K562 (cell line): ENCODE results near the gene CNNM2. TPM values are rescaled to one million over a fixed set of nuclear protein-coding genes. Genes with fewer than 3 reads are reported as not detected.

ENCODE experiments used
- ATAC-seq: fragments of 200-7000 bp; cut with Tn5 transposase; 3 replicates; pipeline ENCODE4 v1.9.1; 2020; ENCODE audit warnings: moderate library complexity
- BruUV-seq: library from RNA; stranded (reverse); fragments of 400-500 nt; replicated peaks from 2 replicates; lab custom pipeline; 2021; lab: Mats Ljungman, UMichigan
- CTCF ChIA-PET: fragments of 300-600 bp; formaldehyde crosslinking; extraction: SDS; loops from one replicate; lab custom pipeline; 2021; ENCODE audit warnings: low intra/inter-chr PET ratio; lab: Yijun Ruan, JAX
- POLR2A ChIA-PET: fragments of 300-600, 350-650 bp; sonication (Branson Sonifier 250); formaldehyde crosslinking; extraction: SDS; loops from one replicate; lab custom pipeline; 2021; ENCODE audit warnings: antibody characterized with exemption, inconsistent platforms; lab: Yijun Ruan, JAX
- DNase-seq, 4 experiments: peaks; one replicate each; pipeline versions ENCODE4 v3.0.0 to v3.0.0-alpha.2; 2011 to 2018; ENCODE audit warnings: low spot score in 3 of 4, mixed read lengths in 3 of 4; ENCODE audit errors: extremely low read depth in 1 of 4
- FAIRE-seq: peaks from 2 replicates; lab custom pipeline; 2011; peaks lifted over from hg19 to GRCh38; lab: Jason Lieb, UNC
- H2AFZ ChIP-seq: 2 replicates; pipeline ENCODE4 v1.6.0; 2011; ENCODE audit warnings: low read depth, low read length, control low read depth, inconsistent platforms
- H3K27ac ChIP-seq: fragments of 200-600 bp; 3 replicates; pipeline ENCODE4 v1.8.0; 2011; ENCODE audit warnings: low read depth, mild to moderate bottlenecking, control low read depth, inconsistent platforms, low read length, moderate library complexity, mixed read lengths; ENCODE audit errors: extremely low read depth
- H3K27me3 ChIP-seq, 2 experiments: fragments of 300-600 bp in 1 of 2; 2 replicates in 1 of 2; 3 replicates in 1 of 2; pipeline versions ENCODE4 v1.6.0 to v1.8.0; 2011; ENCODE audit warnings: inconsistent platforms in 2 of 2, low read length in 2 of 2, mild to moderate bottlenecking in 1 of 2, mixed read lengths in 1 of 2, moderate library complexity in 1 of 2; ENCODE audit not compliant: control insufficient read depth in 2 of 2, insufficient read depth in 2 of 2
- H3K36me3 ChIP-seq: fragments of 300-600 bp; 3 replicates; pipeline ENCODE4 v1.8.0; 2011; ENCODE audit warnings: mild to moderate bottlenecking, low read length, inconsistent platforms; ENCODE audit not compliant: control insufficient read depth, insufficient read depth
- H3K4me1 ChIP-seq, 2 experiments: fragments of 200-600 bp in 1 of 2; replicated peaks in 1 of 2; 2 replicates in 1 of 2; 3 replicates in 1 of 2; pipeline versions ENCODE4 v1.5.1 to v1.8.0; 2011; ENCODE audit warnings: inconsistent platforms in 2 of 2, low read length in 2 of 2, mild to moderate bottlenecking in 1 of 2, mixed read lengths in 1 of 2, moderate library complexity in 1 of 2; ENCODE audit not compliant: control insufficient read depth in 2 of 2, insufficient read depth in 2 of 2
- H3K4me2 ChIP-seq: 2 replicates; pipeline ENCODE4 v1.6.1; 2011; ENCODE audit warnings: low read length, control low read depth, inconsistent platforms, mixed read lengths; ENCODE audit not compliant: insufficient read depth
- H3K4me3 ChIP-seq: fragments of 200-600 bp; sonication (generic), shearing (Covaris generic); 2 replicates; pipeline ENCODE4 v1.5.1; 2016; ENCODE audit warnings: control low read depth, inconsistent platforms
- H3K79me2 ChIP-seq: fragments of 200-600 bp; 3 replicates; pipeline ENCODE4 v1.8.0; 2011; ENCODE audit warnings: low read length, inconsistent platforms; ENCODE audit not compliant: control insufficient read depth, insufficient read depth
- H3K9ac ChIP-seq, 2 experiments: 2 replicates each; pipeline versions ENCODE4 v1.6.0 to v1.6.1; 2011; ENCODE audit warnings: low read depth in 2 of 2, low read length in 2 of 2, control low read depth in 1 of 2, inconsistent platforms in 1 of 2, mild to moderate bottlenecking in 1 of 2, mixed read lengths in 1 of 2; ENCODE audit not compliant: insufficient read depth in 1 of 2
- H3K9me1 ChIP-seq: one replicate; pipeline ENCODE4 v1.6.0; 2011; ENCODE audit warnings: inconsistent platforms, mild to moderate bottlenecking, low read length, moderate library complexity; ENCODE audit not compliant: control insufficient read depth, insufficient read depth
- H3K9me3 ChIP-seq: replicated peaks from 2 replicates; pipeline ENCODE4 v1.5.1; 2011; ENCODE audit warnings: low read depth, low read length, inconsistent platforms; ENCODE audit not compliant: control insufficient read depth, insufficient read depth
- H4K20me1 ChIP-seq: replicated peaks from 2 replicates; pipeline ENCODE4 v1.6.1; 2011; ENCODE audit warnings: low read length, inconsistent platforms, mixed read lengths; ENCODE audit not compliant: control insufficient read depth, insufficient read depth
- BRF2 ChIP-seq: IDR thresholded peaks from 3 replicates; pipeline ENCODE4 v1.6.1; 2011; ENCODE audit warnings: borderline replicate concordance, mild to moderate bottlenecking; ENCODE audit not compliant: insufficient read length, insufficient read depth
- FOXM1 ChIP-seq, 2 experiments: fragments of 450-650 bp in 1 of 2; sonication (generic) in 1 of 2; formaldehyde crosslinking in 1 of 2; IDR thresholded peaks; 2 replicates each; pipeline versions ENCODE4 v1.6.1 to v1.9.0; 2017 to 2022; ENCODE audit warnings: low read depth in 2 of 2, mild to moderate bottlenecking in 2 of 2, missing genetic modification reagents in 1 of 2, moderate library complexity in 1 of 2
- POLR2A ChIP-seq: fragments of 450-650 bp; conservative IDR thresholded peaks from 2 replicates; pipeline ENCODE4 v1.6.1; 2016
- WGBS: fragments of 100-300 bp; shearing (Covaris generic); methylation state at CpG from one replicate; pipeline ENCODE4 v1.1.6; 2016; ENCODE audit warnings: low coverage, mixed read lengths; ENCODE audit not compliant: insufficient coverage; ENCODE audit errors: missing lambda C conversion rate; 5-methylcytosine and 5-hydroxymethylcytosine counted together
- in situ Hi-C: fragments of 300-500 bp; cut with MboI; formaldehyde crosslinking; loops from 4 replicates; pipeline ENCODE4 v1.15.0; 2018; ENCODE audit warnings: inconsistent platforms, mixed read lengths
- intact Hi-C: fragments of 100-400 bp; cut with micrococcal nuclease; formaldehyde crosslinking; loops from 2 replicates; pipeline ENCODE4 v1.14.2; 2022
- polyA plus RNA-seq, 8 experiments: library from polyadenylated mRNA; depleted of rRNA in 4 of 8; stranded (reverse) in 5 of 8; unstranded in 3 of 8; fragments of >200 nt; fragmentation: Nextera tagmentation in 2 of 8; fragmentation: Illumina TruSeq in 1 of 8; extraction: Ambion mirVana in 2 of 8; extraction: Trizol in 1 of 8; gene quantifications; 2 replicates each; pipeline versions ENCODE4 v1.2.1 to v1.2.3, GENCODE V29; 2011 to 2014; ENCODE audit warnings: inconsistent platforms in 1 of 8, missing spikeins in 1 of 8
- total RNA-seq, 7 experiments: library from RNA; depleted of rRNA in 6 of 7; stranded (reverse); fragments of >200 nt in 6 of 7; fragmentation: Illumina TruSeq in 2 of 7; extraction: Trizol in 2 of 7; gene quantifications; 2 replicates each; pipeline versions ENCODE4 v1.2.1 to v1.2.3, GENCODE V29; 2011 to 2021; ENCODE audit warnings: low replicate concordance in 1 of 7

CNNM2 gene
- total and polyA plus RNA-seq, 9 of the 15 experiments (the other 6 are each of a cell fraction or from before 2014, with no cell fraction given): 0.21 to 5.0 (median 1.3) TPM

GRCh38 chr10:103080891-103081581, 162.9 kb downstream of the CNNM2 start:
- H3K9me1 ChIP-seq: no peaks in the 10 kb centered on the region
- no peaks in the 10 kb centered on the region; a peak in 1 of 5 replicates for H3K4me1 ChIP-seq
- no peak overlapping the region for H3K4me3 ChIP-seq
- H3K27ac ChIP-seq: no peak overlapping the region
- H3K9me3 ChIP-seq: no peaks in the 10 kb centered on the region
- CTCF ChIA-PET: no interaction called here
- BruUV-seq: no TSS peak
- 0 out of 2 replicates have a peak, but pooled peaks have one; percentile 16 for TF ChIP-seq POLR2A
- TF ChIP-seq FOXM1 (IDR thresholded peaks at IDR 0.05; ENCODE audit: low read depth): no peak
- TF ChIP-seq FOXM1 (CRISPR knock-in tag; IDR thresholded peaks at IDR 0.05; ENCODE audit: low read depth): no peak
- TF ChIP-seq BRF2: no peak
- POLR2A ChIA-PET: interaction anchor here (0.8 to 1.0 kb wide), 2 partner anchors 10 to 11 kb away, joined by 3 read pairs; no protein-coding TSS in a partner anchor
- no peak for FAIRE-seq
- no peaks in the 10 kb centered on the region for H3K27me3 ChIP-seq
- DNase-seq: no peak
- in situ Hi-C loops: loop anchor here (10.0 kb wide), 1 partner anchor 164 kb away; the partner anchor contains the start of gene RPEL1
- WGBS: 72% methylated on average over 4 of the region's 4 CpGs
- H2AFZ ChIP-seq: no peak overlapping the region
- H3K79me2 ChIP-seq: no peaks in the 10 kb centered on the region
- no peaks in the 10 kb centered on the region for H4K20me1 ChIP-seq
- H3K36me3 ChIP-seq: peaks cover 20% of the 10 kb centered on the region; the same call in 2 of the 3 replicates
- no peak for ATAC-seq
- H3K4me2 ChIP-seq: no peak overlapping the region
- intact Hi-C loops: no loop called here
- no peak overlapping the region for H3K9ac ChIP-seq
